Measurements from ENCODE around the gene NACC2. TPM values are rescaled to one million over a fixed set of nuclear protein-coding genes. Genes with fewer than 3 reads are reported as not detected.

The NACC2 gene
- total and polyA plus RNA-seq, 4 donors = 4.8 to 17.8 (median 8.8) TPM

DNA sequence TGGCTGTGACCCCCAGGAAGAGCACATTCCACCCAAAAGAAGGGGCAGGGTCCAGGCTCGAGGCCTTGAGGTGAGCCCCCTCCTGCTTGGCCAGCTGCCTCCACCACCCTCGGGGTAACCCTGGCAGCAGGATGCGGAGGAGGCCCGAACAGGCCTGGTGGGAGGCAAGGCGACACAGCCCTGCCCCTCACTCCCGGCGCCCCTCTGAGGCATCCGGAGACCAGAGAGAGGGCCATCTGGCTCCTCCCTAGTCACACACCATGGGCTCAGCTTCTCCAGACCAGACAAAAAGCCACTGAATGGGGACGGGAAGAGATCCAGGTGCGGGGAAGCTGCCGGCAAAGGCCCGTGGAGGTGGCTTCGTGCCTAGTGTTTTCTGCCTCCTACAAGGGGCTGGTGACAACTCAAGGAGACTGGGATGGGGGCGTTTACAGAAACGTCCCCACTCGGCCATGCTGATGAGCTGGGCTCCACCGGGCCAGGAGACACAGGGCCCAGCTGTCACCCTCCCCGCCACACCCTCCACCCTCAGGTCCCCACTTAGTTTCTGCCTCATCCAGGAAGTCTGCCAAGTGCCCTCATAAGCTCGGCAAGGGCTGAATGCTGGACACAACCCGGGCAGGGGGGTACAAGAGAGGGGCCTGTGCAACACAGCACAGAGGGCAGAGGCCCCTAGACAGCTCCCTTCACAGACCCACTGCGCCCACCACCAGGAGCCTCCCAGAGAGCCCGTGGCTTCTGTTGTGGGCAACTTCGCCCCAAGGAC lies 41.9 kb downstream of the NACC2 start:
- Histone ChIP-seq H3K4me3 (ENCODE audit: low read depth in 1 of 3, low read length in 3 of 3) (no peak overlapping the region), H3K4me1 (ENCODE audit: control insufficient read depth in 4 of 4, insufficient read depth in 4 of 4, low read length in 3 of 4) (peaks cover 0 to 8% (median 4%) of the 10 kb centered on the region in 4 donors), H3K36me3 (ENCODE audit: control insufficient read depth in 4 of 4, insufficient read depth in 3 of 4, low read depth in 1 of 4, low read length in 3 of 4) (peaks cover 0 to 13% (median 7%) of the 10 kb centered on the region in 4 donors), H3K27ac (ENCODE audit: low read depth in 1 of 2, low read length in 2 of 2) (no peak overlapping the region), H3K9ac (ENCODE audit: low read depth in 1 of 2, low read length in 2 of 2) (no peak overlapping the region), H3K27me3 (ENCODE audit: control insufficient read depth in 4 of 4, insufficient read depth in 4 of 4, low read length in 3 of 4) (no peaks in the 10 kb centered on the region), H3K9me3 (ENCODE audit: control insufficient read depth in 4 of 4, low read length in 3 of 4) (no peaks in the 10 kb centered on the region)
- WGBS = 70% methylated on average over 23 of the region's 23 CpGs
- DNase-seq (ENCODE audit: low spot score) = no peak
- TF ChIP-seq GABPA (IDR thresholded peaks at IDR 0.05 in 1 of 2, conservative IDR thresholded peaks at IDR 0.05 in 1 of 2) = no peak
- no peak for TF ChIP-seq CTCF (IDR thresholded peaks at IDR 0.05; ENCODE audit: low read depth, low read length, missing input control)
- no peak for TF ChIP-seq RXRA (IDR thresholded peaks at IDR 0.05)
- TF ChIP-seq, protein P1, sequence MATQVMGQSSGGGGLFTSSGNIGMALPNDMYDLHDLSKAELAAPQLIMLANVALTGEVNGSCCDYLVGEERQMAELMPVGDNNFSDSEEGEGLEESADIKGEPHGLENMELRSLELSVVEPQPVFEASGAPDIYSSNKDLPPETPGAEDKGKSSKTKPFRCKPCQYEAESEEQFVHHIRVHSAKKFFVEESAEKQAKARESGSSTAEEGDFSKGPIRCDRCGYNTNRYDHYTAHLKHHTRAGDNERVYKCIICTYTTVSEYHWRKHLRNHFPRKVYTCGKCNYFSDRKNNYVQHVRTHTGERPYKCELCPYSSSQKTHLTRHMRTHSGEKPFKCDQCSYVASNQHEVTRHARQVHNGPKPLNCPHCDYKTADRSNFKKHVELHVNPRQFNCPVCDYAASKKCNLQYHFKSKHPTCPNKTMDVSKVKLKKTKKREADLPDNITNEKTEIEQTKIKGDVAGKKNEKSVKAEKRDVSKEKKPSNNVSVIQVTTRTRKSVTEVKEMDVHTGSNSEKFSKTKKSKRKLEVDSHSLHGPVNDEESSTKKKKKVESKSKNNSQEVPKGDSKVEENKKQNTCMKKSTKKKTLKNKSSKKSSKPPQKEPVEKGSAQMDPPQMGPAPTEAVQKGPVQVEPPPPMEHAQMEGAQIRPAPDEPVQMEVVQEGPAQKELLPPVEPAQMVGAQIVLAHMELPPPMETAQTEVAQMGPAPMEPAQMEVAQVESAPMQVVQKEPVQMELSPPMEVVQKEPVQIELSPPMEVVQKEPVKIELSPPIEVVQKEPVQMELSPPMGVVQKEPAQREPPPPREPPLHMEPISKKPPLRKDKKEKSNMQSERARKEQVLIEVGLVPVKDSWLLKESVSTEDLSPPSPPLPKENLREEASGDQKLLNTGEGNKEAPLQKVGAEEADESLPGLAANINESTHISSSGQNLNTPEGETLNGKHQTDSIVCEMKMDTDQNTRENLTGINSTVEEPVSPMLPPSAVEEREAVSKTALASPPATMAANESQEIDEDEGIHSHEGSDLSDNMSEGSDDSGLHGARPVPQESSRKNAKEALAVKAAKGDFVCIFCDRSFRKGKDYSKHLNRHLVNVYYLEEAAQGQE (IDR thresholded peaks at IDR 0.05) = no peak
- TF ChIP-seq FOXA2 (IDR thresholded peaks at IDR 0.05) = no peak
- no peak for TF ChIP-seq TAF1 (conservative IDR thresholded peaks at IDR 0.05)
- no peak for TF ChIP-seq HNF4A (conservative IDR thresholded peaks at IDR 0.05)
- no peak for TF ChIP-seq RAD21 (IDR thresholded peaks at IDR 0.05)
- no peak for TF ChIP-seq ZBTB33 (IDR thresholded peaks at IDR 0.05)
- TF ChIP-seq, protein P2, sequence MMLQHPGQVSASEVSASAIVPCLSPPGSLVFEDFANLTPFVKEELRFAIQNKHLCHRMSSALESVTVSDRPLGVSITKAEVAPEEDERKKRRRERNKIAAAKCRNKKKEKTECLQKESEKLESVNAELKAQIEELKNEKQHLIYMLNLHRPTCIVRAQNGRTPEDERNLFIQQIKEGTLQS (IDR thresholded peaks at IDR 0.05) = no peak
- no peak for TF ChIP-seq EGR1 (IDR thresholded peaks at IDR 0.05; ENCODE audit: low read depth in 2 of 2)
- TF ChIP-seq, protein P3, sequence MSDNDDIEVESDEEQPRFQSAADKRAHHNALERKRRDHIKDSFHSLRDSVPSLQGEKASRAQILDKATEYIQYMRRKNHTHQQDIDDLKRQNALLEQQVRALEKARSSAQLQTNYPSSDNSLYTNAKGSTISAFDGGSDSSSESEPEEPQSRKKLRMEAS (IDR thresholded peaks at IDR 0.05) = no peak
- TF ChIP-seq SP1 (IDR thresholded peaks at IDR 0.05) = no peak
- no peak for TF ChIP-seq JUND (IDR thresholded peaks at IDR 0.05)

Measured in liver (tissue), 9 donors.